Calu3 (cell line): Measurements from ENCODE around the gene AK8. TPM values are rescaled to one million over a fixed set of nuclear protein-coding genes. Genes with fewer than 3 reads are reported as not detected.

ENCODE experiments used
- BruUV-seq: library from RNA; stranded (reverse); fragments of 400-500 nt; replicated peaks from 2 replicates; lab custom pipeline; 2021; lab: Mats Ljungman, UMichigan
- CTCF ChIA-PET: fragments of 300-600 bp; sonication (Branson Sonifier 250); formaldehyde crosslinking; loops from one replicate; lab custom pipeline; 2022; ENCODE audit warnings: antibody characterized with exemption; lab: Charles Lee
- DNase-seq: peaks from one replicate; pipeline ENCODE4 v3.0.0; 2022
- H3K27ac Mint-ChIP-seq: one replicate; pipeline ENCODE4 v1.8.0; 2022; ENCODE audit warnings: mixed read lengths; ENCODE audit not compliant: unreplicated experiment
- H3K27me3 Mint-ChIP-seq: one replicate; pipeline ENCODE4 v1.8.0; 2022; ENCODE audit warnings: mixed read lengths; ENCODE audit not compliant: unreplicated experiment
- H3K36me3 Mint-ChIP-seq: one replicate; pipeline ENCODE4 v1.8.0; 2022; ENCODE audit warnings: mild to moderate bottlenecking, moderate library complexity, mixed read lengths; ENCODE audit not compliant: insufficient read depth, unreplicated experiment
- H3K4me1 Mint-ChIP-seq: one replicate; pipeline ENCODE4 v1.8.0; 2022; ENCODE audit warnings: mild to moderate bottlenecking, low read depth, mixed read lengths; ENCODE audit not compliant: unreplicated experiment
- H3K4me3 Mint-ChIP-seq: one replicate; pipeline ENCODE4 v1.8.0; 2022; ENCODE audit warnings: mild to moderate bottlenecking, low read depth, moderate library complexity, mixed read lengths; ENCODE audit not compliant: unreplicated experiment
- H3K9me3 Mint-ChIP-seq: one replicate; pipeline ENCODE4 v1.8.0; 2022; ENCODE audit warnings: low read depth, mixed read lengths; ENCODE audit not compliant: unreplicated experiment
- CTCF ChIP-seq: fragments of 200-600 bp; IDR thresholded peaks from one replicate; pipeline ENCODE4 v1.8.0; 2022; ENCODE audit warnings: antibody characterized with exemption; ENCODE audit not compliant: unreplicated experiment
- intact Hi-C: fragments of 100-400 bp; cut with micrococcal nuclease; formaldehyde crosslinking; loops from one replicate; pipeline ENCODE4 v1.10.0; 2022; ENCODE audit not compliant: unreplicated experiment
- total RNA-seq: library from RNA; stranded (reverse); gene quantifications from 2 replicates; pipeline ENCODE4 v1.2.3, GENCODE V29; 2022

The AK8 gene
- total RNA-seq, 1 experiment from 2014 or later: 1.4 TPM

GRCh38 chr9:132842124-132843044, 35.7 kb downstream of the AK8 start:
- Mint-ChIP-seq H3K27ac (no peak overlapping the region), H3K9me3 (no peaks in the 10 kb centered on the region), H3K36me3 (no peaks in the 10 kb centered on the region), H3K4me3 (no peak overlapping the region), H3K4me1 (peaks cover 9% of the 10 kb centered on the region), H3K27me3 (no peaks in the 10 kb centered on the region)
- CTCF ChIA-PET: no interaction called here
- TF ChIP-seq CTCF: no peak
- no peak for DNase-seq
- intact Hi-C loops: no loop called here
- BruUV-seq: no TSS peak

GRCh38 chr9:132840980-132841379, 37.1 kb downstream of the AK8 start:
- no peak overlapping the region for H3K27ac Mint-ChIP-seq
- DNase-seq: no peak
- BruUV-seq: no TSS peak
- H3K4me3 Mint-ChIP-seq: no peak overlapping the region
- peaks cover 9% of the 10 kb centered on the region for H3K4me1 Mint-ChIP-seq
- H3K9me3 Mint-ChIP-seq: no peaks in the 10 kb centered on the region
- intact Hi-C loops: no loop called here
- H3K36me3 Mint-ChIP-seq: no peaks in the 10 kb centered on the region
- no peak for TF ChIP-seq CTCF
- CTCF ChIA-PET: no interaction called here
- H3K27me3 Mint-ChIP-seq: no peaks in the 10 kb centered on the region

GRCh38 chr9:132838291-132838690, 39.8 kb downstream of the AK8 start:
- Mint-ChIP-seq H3K4me1 (peaks cover 9% of the 10 kb centered on the region), H3K9me3 (no peaks in the 10 kb centered on the region), H3K36me3 (no peaks in the 10 kb centered on the region), H3K27me3 (no peaks in the 10 kb centered on the region), H3K27ac (no peak overlapping the region), H3K4me3 (no peak overlapping the region)
- no peak for DNase-seq
- BruUV-seq: no TSS peak
- intact Hi-C loops: no loop called here
- TF ChIP-seq CTCF: no peak
- CTCF ChIA-PET: interaction anchor here (0.6 kb wide), 1 partner anchor 15 kb away, joined by 4 read pairs; no protein-coding TSS in a partner anchor

GRCh38 chr9:132837501-132838286, 40.4 kb downstream of the AK8 start:
- no peaks in the 10 kb centered on the region for H3K9me3 Mint-ChIP-seq
- no peak for DNase-seq
- intact Hi-C loops: no loop called here
- CTCF ChIA-PET: interaction anchor here (0.6 kb wide), 1 partner anchor 16 kb away, joined by 4 read pairs; no protein-coding TSS in a partner anchor
- no peaks in the 10 kb centered on the region for H3K36me3 Mint-ChIP-seq
- H3K27me3 Mint-ChIP-seq: no peaks in the 10 kb centered on the region
- H3K27ac Mint-ChIP-seq: no peak overlapping the region
- no TSS peak for BruUV-seq
- TF ChIP-seq CTCF: no peak
- H3K4me1 Mint-ChIP-seq: peaks cover 9% of the 10 kb centered on the region
- no peak overlapping the region for H3K4me3 Mint-ChIP-seq
